Middle frontal gyrus (tissue), 1 donor: ENCODE measurements around the gene ARHGAP45.
A peak's percentile ranks its signal among the peaks of the same experiment; 100 is the strongest.
"Not testable (repeated sequence)": the region's sequence is repeated elsewhere in the genome, so short reads cannot be mapped to it uniquely, and the experiment has no call there.

Experiments
- DNase-seq: peaks from one replicate; pipeline ENCODE4 v3.0.0-alpha.2; 2015; ENCODE audit warnings: low spot score; ENCODE audit errors: extremely low spot score

ARHGAP45 gene

GRCh38 chr19:1104311-1105007, 37.5 kb downstream of the ARHGAP45 start:
- peak; percentile 37 for DNase-seq

GRCh38 chr19:1105008-1105872, 38.3 kb downstream of the ARHGAP45 start:
- DNase-seq = no peak

GRCh38 chr19:1105873-1106840, 39.2 kb downstream of the ARHGAP45 start:
- no peak for DNase-seq

GRCh38 chr19:1106841-1107660, 40.1 kb downstream of the ARHGAP45 start:
- DNase-seq = no peak

DNA sequence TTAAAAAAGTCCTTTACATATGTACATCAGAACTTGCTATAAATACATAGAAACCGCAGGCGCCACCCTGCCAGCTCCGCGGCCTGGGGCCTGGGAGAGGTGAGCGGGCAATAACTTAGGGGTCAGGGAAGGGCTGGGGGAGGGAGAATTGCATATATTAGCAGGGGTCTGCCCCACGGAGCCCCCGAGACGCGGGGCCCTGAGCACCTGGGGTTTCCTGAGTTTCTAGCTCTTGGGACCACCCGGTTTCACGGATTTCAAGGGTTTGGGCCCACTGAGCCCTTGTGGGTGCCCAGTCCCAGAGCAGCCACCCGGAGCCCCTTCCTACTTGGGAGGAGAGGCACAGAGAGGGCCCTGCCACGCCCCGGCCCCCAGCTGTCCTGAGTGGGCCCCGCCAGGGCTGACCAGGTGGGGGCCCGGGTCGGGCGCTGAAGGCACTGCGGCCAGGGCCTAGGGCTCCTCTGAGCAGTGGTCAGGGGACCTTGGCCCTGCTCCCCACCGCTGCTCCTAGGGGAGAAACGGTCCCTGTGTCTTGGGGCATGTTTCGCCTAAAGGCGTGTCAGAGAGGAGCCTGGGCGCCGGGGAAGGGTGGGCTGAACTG, 40.8 kb downstream of the ARHGAP45 start:
- DNase-seq = no peak

DNA sequence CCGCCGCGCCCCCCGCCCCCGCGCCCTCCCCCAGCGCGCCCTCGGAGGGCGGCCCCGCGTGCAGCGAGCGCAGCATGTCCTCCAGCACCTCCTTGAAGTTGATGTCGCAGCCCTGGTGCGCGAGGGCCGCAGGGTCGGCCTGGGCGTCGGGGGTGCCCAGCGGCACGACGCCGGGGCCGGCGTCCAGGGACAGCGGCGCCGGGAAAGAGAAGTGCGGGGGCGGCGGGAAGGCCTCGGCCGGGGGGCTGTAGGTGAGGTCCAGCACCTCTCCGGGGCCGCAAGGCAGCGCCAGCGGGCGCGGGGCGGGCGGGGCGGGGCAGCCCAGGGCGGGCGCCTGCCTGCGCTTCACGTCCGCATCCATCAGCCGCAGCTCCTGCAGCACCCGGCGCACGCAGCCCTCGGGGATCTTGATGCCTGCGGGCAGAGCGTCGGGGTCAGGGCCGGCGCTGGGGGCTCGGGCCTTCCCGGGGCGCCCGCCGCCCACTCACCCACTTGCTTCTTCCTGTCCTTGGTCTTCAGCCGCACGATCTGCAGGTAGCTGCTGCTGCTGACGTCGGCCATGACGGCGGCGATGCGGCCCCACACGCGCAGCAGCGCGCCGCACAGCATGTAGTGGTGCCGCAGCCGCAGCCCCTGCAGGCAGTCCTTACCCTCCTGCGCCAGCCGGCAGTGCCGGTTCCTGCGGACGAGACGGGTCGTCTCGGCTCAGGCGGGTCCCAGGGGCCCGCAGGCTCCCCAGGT, 41.5 kb downstream of the ARHGAP45 start:
- no peak for DNase-seq

DNA sequence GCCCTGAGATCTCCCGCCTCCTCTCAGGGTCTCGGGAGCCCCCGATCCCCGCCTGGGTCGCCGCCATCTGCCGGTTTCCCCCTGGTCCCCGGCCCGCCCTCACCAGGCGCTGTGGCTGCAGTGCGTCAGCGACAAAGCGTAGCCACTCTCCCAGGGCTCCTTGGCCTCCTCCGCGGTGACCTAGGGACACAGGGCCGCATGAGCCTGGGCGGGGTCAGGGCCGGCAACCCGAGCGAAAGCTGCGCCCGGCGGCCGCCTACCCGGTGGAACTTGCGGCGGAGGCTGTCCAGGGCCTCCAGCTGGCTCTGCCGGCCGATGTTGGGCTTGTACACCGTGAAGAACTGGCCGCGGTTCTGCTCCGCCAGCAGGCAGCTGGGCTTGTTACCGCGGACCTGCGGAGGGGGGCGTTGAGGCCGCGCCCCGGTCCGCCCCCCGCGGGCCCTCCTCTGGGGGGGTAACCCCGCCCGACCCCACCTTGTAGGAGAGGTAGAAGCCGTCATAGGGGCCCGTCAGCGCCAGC, 42.1 kb downstream of the ARHGAP45 start:
- DNase-seq = no peak

DNA sequence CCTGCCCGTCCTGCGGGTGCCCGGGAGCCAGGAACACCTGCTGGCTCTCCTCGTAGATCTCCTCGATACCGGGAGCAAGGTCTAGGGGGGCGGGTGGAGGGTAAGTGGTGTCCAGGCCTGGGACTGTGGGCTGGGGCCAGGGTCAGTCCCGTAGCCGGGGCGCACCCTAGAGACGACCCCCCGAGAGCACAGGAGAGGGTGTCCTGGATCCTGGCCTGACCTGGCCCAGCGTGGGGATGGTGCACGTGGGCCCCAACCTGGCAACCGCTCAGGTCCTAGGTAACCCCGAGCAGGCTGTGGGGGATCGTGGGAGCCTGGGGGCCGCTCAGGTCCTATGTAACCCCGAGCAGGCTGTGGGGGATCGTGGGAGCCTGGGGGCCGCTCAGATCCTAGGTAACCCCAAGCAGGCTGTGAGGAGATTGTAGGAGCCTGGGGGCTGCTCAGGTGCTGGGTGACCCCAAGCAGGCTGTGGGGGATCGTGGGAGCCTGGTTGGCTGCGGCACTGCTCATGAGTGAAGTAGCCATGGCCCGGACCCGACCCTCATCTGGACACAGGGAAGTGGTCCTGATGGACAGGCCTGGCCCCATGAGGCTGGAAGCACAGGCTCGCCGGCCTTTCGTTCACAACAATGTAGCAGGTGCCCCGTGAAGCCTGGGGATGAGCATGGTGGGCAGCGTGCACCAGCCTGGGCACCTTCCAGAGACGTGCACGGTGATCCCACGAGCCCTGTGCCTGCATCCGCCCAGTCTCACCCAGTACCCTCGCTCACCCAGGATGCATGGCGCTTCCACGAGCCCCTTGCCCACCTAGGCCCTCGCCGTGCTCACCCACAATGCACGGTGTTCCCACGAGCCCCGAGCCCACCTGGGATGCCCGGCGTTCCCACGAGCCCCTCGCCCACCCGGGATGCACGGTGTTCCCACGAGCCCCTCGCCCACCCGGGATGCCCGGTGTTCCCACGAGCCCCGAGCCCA, 43.0 kb downstream of the ARHGAP45 start:
- no peak for DNase-seq

- DNase-seq = no peak
Measured at GRCh38 chr19:1110809-1111640, 44.1 kb downstream of the ARHGAP45 start.

GRCh38 chr19:1111641-1112267, 44.8 kb downstream of the ARHGAP45 start:
- no peak for DNase-seq

DNA sequence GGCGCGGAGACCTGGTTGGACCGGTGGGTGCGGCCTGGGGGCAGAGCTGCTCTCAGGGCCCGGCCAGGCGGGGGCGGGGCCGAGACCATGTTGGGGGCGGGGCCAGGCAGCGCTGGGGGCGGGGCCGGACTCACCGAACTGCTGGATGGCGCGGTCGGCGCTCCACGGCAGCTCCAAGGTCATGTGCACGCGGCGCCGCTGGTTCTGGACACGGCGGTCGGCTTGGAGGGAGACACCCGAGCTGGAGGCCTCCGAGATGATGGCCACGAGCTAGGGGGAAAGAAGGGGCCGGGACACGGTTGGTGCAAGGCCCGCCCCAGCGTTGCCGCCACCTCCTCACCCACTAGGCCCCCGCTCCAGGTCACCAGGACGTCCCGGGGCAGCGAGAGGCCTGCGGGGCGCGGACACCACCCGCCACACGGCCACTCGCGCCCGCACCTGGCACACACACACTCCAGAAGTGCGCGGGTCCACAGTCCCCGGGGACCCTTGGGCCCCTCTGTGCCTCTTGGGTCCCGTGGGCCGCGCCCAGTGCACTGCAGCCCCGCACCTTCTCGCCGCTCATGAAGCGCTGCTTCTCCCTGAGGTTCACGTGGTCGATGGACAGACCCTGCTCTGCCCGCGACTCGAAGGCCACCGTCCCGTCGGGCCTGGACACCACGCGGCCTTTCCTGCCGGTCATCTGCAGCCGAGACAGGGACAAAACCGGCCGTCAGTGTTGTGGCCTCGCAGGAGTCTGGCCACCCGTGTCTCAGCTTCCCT, 45.5 kb downstream of the ARHGAP45 start:
- DNase-seq = no peak

- DNase-seq = peak; percentile 82
Measured at GRCh38 chr19:1113030-1113985, 46.3 kb downstream of the ARHGAP45 start.

DNA sequence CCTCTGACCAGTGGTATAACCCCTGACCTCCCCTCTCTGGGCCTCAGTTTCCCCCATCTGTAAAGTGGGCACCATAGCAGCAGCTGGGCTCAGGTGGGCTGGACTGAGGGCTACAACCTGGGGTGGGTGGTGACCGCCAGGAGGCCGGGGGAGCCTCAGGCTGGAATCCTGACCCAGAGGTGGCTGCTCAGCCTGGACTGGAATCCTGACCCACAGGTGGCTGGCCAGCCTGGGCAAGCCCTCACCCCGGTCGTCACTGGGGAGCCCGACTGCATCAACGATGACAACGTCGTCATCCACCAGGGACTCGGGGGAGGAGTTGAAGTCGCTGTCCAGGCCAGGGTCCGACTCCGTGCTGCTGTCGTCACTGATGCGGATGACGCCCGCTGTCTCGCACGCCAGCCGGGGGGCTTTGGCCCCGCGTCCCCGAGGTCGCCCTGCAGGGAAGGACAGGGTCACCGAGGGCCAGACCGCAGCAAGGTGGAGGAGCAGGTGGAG, 47.1 kb downstream of the ARHGAP45 start:
- no peak for DNase-seq

- DNase-seq = not testable (repeated sequence)
Measured at GRCh38 chr19:1114728-1115127, 47.8 kb downstream of the ARHGAP45 start.
